Breast epithelium (tissue), 3 donors: Measurements from ENCODE around the gene CDC42SE2.

Experiments
- POLR2A ChIP-seq: fragments of 450-650 bp; IDR thresholded peaks from one replicate; pipeline ENCODE4 v1.6.1; 2016; ENCODE audit warnings: antibody characterized with exemption, mild to moderate bottlenecking, moderate library complexity
- POLR2AphosphoS5 ChIP-seq, 3 donors: sonication (generic); formaldehyde crosslinking; IDR thresholded peaks; one replicate each; pipeline ENCODE4 v1.6.1; 2017; ENCODE audit warnings: antibody characterized with exemption in 3 of 3
- TF ChIP-seq, protein P1 (sequence below), 3 donors: fragments of 450-650 bp; IDR thresholded peaks; one replicate each; pipeline ENCODE4 v1.5.1; 2016 to 2017; ENCODE audit warnings: antibody characterized with exemption in 3 of 3, mild to moderate bottlenecking in 3 of 3, moderate library complexity in 3 of 3

DNA sequence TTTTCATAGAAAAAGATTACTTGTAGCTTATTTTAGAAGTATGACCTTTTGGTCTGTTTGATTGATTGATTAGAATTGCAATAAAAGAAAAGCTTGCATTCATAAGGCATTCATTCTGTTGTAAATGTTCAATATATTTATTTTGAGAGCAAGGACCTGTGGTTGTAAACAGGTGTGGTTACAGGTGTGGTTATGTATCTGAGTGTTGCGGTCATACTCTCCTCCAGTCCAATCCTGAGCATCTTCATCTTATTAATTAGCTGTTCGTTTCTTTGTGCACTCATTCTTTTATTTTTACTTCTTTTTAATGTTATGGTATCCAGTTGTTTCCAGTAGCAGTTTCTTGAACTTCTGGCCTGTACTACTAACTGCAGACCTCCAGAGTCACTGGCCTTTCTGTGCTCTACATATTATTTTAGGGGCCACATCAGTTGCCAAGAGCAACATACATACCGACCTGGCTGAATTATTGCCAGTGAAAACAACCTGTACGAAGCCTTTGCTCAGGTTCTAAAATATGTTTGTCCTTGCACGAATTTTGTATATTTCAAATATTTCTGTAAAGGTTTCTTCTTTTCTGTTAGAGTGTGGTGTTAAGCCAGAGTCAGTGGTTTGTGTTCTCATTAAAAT lies 128.7 kb downstream of the CDC42SE2 start:
- TF ChIP-seq, protein P1, sequence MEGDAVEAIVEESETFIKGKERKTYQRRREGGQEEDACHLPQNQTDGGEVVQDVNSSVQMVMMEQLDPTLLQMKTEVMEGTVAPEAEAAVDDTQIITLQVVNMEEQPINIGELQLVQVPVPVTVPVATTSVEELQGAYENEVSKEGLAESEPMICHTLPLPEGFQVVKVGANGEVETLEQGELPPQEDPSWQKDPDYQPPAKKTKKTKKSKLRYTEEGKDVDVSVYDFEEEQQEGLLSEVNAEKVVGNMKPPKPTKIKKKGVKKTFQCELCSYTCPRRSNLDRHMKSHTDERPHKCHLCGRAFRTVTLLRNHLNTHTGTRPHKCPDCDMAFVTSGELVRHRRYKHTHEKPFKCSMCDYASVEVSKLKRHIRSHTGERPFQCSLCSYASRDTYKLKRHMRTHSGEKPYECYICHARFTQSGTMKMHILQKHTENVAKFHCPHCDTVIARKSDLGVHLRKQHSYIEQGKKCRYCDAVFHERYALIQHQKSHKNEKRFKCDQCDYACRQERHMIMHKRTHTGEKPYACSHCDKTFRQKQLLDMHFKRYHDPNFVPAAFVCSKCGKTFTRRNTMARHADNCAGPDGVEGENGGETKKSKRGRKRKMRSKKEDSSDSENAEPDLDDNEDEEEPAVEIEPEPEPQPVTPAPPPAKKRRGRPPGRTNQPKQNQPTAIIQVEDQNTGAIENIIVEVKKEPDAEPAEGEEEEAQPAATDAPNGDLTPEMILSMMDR (IDR thresholded peaks at IDR 0.05) = no peak
- TF ChIP-seq POLR2AphosphoS5 (IDR thresholded peaks at IDR 0.05) = no peak
- TF ChIP-seq POLR2A = no peak
